K562 (cell line): ENCODE data around the gene CCSER2. TPM values are rescaled to one million over a fixed set of nuclear protein-coding genes. Genes with fewer than 3 reads are reported as not detected.

ENCODE experiments used
- CC2D1A ChIP-seq: fragments of 450-650 bp; IDR thresholded peaks from 2 replicates; pipeline ENCODE4 v1.6.1; 2017; ENCODE audit warnings: mild to moderate bottlenecking
- CXXC5 ChIP-seq: fragments of 250-450 bp; sonication (Bioruptor Pico); IDR thresholded peaks from 2 replicates; pipeline ENCODE4 v1.8.0; 2022; ENCODE audit warnings: inconsistent platforms, mild to moderate bottlenecking, moderate library complexity
- MTA3 ChIP-seq: fragments of 450-650 bp; formaldehyde crosslinking; IDR thresholded peaks from 2 replicates; pipeline ENCODE4 v1.6.1; 2017; ENCODE audit warnings: mild to moderate bottlenecking, borderline replicate concordance
- RAD21 ChIP-seq, 2 experiments: fragments of 250-450 bp in 1 of 2; fragments of 450-650 bp in 1 of 2; sonication (Bioruptor Pico) in 1 of 2; formaldehyde crosslinking in 1 of 2; IDR thresholded peaks in 1 of 2; conservative IDR thresholded peaks in 1 of 2; 2 replicates each; pipeline versions ENCODE4 v1.4.0 to v1.8.0; 2020 to 2022; ENCODE audit warnings: mild to moderate bottlenecking in 2 of 2, moderate library complexity in 1 of 2
- RB1 ChIP-seq: fragments of 450-650 bp; IDR thresholded peaks from 2 replicates; pipeline ENCODE4 v1.6.1; 2017; ENCODE audit warnings: low read depth, mild to moderate bottlenecking
- SMC3 ChIP-seq: conservative IDR thresholded peaks from 2 replicates; pipeline ENCODE4 v1.6.1; 2011; ENCODE audit warnings: low read depth, low read length, improper control_type of control experiment; ENCODE audit not compliant: insufficient read depth
- ZNF224 ChIP-seq: sonication (generic); formaldehyde crosslinking; IDR thresholded peaks from 2 replicates; pipeline ENCODE4 v1.8.0; 2022; ENCODE audit warnings: mild to moderate bottlenecking, missing genetic modification reagents
- ZNF586 ChIP-seq: fragments of 450-650 bp; formaldehyde crosslinking; conservative IDR thresholded peaks from 2 replicates; pipeline ENCODE4 v1.4.0; 2020; ENCODE audit warnings: mild to moderate bottlenecking, moderate library complexity
- ZNF644 ChIP-seq: fragments of 200-800 bp; sonication (Bioruptor generic); IDR thresholded peaks from 2 replicates; pipeline ENCODE4 v1.6.1; 2016; ENCODE audit warnings: low read depth, missing genetic modification characterization, missing compliant biosample characterization
- polyA plus RNA-seq, 8 experiments: library from polyadenylated mRNA; depleted of rRNA in 4 of 8; stranded (reverse) in 5 of 8; unstranded in 3 of 8; fragments of >200 nt; fragmentation: Nextera tagmentation in 2 of 8; fragmentation: Illumina TruSeq in 1 of 8; extraction: Ambion mirVana in 2 of 8; extraction: Trizol in 1 of 8; gene quantifications; 2 replicates each; pipeline versions ENCODE4 v1.2.1 to v1.2.3, GENCODE V29; 2011 to 2014; ENCODE audit warnings: inconsistent platforms in 1 of 8, missing spikeins in 1 of 8
- total RNA-seq, 7 experiments: library from RNA; depleted of rRNA in 6 of 7; stranded (reverse); fragments of >200 nt in 6 of 7; fragmentation: Illumina TruSeq in 2 of 7; extraction: Trizol in 2 of 7; gene quantifications; 2 replicates each; pipeline versions ENCODE4 v1.2.1 to v1.2.3, GENCODE V29; 2011 to 2021; ENCODE audit warnings: low replicate concordance in 1 of 7
- TF ChIP-seq, protein P1 (sequence below), 2 experiments: fragments of 450-650 bp; formaldehyde crosslinking in 1 of 2; IDR thresholded peaks; 2 replicates each; pipeline versions ENCODE4 v1.4.0 to v1.6.1; 2014 to 2020; ENCODE audit warnings: mild to moderate bottlenecking in 2 of 2, borderline replicate concordance in 1 of 2, low read depth in 1 of 2
- TF ChIP-seq, protein P2 (sequence below): IDR thresholded peaks from 2 replicates; pipeline ENCODE4 v1.6.1; 2016; ENCODE audit warnings: missing genetic modification characterization, missing compliant biosample characterization
- TF ChIP-seq, protein P3 (sequence below): fragments of 450-650 bp; formaldehyde crosslinking; IDR thresholded peaks from 2 replicates; pipeline ENCODE4 v1.4.0; 2020; ENCODE audit warnings: mild to moderate bottlenecking, moderate library complexity
- TF ChIP-seq, protein P4 (sequence below), 3 experiments: IDR thresholded peaks in 2 of 3; conservative IDR thresholded peaks in 1 of 3; 2 replicates each; pipeline ENCODE4 v1.5.1; 2011 to 2012; ENCODE audit warnings: low read length in 3 of 3, mild to moderate bottlenecking in 3 of 3, control low read depth in 2 of 3, improper control_type of control experiment in 1 of 3, inconsistent platforms in 1 of 3, low read depth in 1 of 3, mixed read lengths in 1 of 3, moderate library complexity in 1 of 3; ENCODE audit not compliant: insufficient read depth in 2 of 3

The CCSER2 gene
- total and polyA plus RNA-seq, 9 of the 15 experiments (the other 6 are each of a cell fraction or from before 2014, with no cell fraction given) = 2.7 to 15.1 (median 9.7) TPM

DNA sequence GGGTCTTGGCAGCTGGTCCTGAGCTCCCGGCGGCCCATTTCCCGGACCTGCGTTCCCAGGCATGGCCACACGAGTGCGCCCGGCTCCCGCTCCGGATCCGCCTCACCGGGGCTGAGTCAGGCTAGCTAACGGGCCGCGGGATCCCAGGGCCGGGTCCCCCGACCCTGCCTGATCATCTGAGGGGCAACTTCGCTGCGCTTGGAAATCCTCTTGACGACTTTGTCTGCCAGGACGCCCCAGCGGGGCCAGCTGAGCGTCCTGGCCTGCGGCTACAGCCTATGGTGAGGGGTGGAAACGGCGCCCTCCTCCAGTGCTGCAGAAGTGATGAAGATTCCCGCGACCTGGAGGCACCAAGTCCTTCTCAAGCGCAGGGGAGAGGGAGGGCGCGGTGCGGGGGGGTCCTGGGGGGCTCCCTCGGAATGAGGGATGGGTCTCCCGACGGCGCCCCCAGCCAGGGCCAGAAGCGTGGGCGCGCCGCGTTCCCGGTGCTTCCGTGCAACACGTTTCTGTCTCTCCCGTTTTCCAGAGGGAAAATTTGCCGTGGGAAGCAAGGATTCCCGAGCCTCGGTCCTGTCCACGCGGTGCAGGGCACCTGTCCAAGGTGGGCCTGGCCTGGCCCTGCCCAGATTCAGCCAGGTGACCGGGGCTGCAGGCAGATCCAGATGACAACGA is 212.4 kb downstream of the CCSER2 start (continued):
- TF ChIP-seq SMC3 (peak; percentile 86), MTA3 (no peak), ZNF224 (CRISPR knock-in tag) (no peak), CC2D1A (0 out of 2 replicates have a peak, but pooled peaks have one; percentile 17), ZNF644 (tag) (no peak), ZNF586 (no peak), CXXC5 (CRISPR knock-in tag) (peak; percentile 17; the same call in 1 of the 2 replicates), RAD21 (CRISPR knock-in tag; conservative IDR thresholded peaks at IDR 0.05 in 1 of 2, IDR thresholded peaks at IDR 0.05 in 1 of 2) (peak; percentile 86 to 89), RB1 (0 out of 2 replicates have a peak, but pooled peaks have one; percentile 47)
- TF ChIP-seq, protein P1, sequence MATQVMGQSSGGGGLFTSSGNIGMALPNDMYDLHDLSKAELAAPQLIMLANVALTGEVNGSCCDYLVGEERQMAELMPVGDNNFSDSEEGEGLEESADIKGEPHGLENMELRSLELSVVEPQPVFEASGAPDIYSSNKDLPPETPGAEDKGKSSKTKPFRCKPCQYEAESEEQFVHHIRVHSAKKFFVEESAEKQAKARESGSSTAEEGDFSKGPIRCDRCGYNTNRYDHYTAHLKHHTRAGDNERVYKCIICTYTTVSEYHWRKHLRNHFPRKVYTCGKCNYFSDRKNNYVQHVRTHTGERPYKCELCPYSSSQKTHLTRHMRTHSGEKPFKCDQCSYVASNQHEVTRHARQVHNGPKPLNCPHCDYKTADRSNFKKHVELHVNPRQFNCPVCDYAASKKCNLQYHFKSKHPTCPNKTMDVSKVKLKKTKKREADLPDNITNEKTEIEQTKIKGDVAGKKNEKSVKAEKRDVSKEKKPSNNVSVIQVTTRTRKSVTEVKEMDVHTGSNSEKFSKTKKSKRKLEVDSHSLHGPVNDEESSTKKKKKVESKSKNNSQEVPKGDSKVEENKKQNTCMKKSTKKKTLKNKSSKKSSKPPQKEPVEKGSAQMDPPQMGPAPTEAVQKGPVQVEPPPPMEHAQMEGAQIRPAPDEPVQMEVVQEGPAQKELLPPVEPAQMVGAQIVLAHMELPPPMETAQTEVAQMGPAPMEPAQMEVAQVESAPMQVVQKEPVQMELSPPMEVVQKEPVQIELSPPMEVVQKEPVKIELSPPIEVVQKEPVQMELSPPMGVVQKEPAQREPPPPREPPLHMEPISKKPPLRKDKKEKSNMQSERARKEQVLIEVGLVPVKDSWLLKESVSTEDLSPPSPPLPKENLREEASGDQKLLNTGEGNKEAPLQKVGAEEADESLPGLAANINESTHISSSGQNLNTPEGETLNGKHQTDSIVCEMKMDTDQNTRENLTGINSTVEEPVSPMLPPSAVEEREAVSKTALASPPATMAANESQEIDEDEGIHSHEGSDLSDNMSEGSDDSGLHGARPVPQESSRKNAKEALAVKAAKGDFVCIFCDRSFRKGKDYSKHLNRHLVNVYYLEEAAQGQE (IDR thresholded peaks at IDR 0.05; ENCODE audit: borderline replicate concordance) = peak; percentile 70
- TF ChIP-seq, protein P1 (CRISPR knock-in tag; IDR thresholded peaks at IDR 0.05; ENCODE audit: low read depth) = no peak
- TF ChIP-seq, protein P2, sequence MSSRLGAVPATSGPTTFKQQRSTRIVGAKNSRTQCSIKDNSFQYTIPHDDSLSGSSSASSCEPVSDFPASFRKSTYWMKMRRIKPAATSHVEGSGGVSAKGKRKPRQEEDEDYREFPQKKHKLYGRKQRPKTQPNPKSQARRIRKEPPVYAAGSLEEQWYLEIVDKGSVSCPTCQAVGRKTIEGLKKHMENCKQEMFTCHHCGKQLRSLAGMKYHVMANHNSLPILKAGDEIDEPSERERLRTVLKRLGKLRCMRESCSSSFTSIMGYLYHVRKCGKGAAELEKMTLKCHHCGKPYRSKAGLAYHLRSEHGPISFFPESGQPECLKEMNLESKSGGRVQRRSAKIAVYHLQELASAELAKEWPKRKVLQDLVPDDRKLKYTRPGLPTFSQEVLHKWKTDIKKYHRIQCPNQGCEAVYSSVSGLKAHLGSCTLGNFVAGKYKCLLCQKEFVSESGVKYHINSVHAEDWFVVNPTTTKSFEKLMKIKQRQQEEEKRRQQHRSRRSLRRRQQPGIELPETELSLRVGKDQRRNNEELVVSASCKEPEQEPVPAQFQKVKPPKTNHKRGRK (tag) = no peak
- TF ChIP-seq, protein P3, sequence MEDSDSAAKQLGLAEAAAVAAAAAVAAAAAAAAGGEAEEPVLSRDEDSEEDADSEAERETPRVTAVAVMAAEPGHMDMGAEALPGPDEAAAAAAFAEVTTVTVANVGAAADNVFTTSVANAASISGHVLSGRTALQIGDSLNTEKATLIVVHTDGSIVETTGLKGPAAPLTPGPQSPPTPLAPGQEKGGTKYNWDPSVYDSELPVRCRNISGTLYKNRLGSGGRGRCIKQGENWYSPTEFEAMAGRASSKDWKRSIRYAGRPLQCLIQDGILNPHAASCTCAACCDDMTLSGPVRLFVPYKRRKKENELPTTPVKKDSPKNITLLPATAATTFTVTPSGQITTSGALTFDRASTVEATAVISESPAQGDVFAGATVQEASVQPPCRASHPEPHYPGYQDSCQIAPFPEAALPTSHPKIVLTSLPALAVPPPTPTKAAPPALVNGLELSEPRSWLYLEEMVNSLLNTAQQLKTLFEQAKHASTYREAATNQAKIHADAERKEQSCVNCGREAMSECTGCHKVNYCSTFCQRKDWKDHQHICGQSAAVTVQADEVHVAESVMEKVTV (CRISPR knock-in tag) = peak; percentile 70
- TF ChIP-seq, protein P4, sequence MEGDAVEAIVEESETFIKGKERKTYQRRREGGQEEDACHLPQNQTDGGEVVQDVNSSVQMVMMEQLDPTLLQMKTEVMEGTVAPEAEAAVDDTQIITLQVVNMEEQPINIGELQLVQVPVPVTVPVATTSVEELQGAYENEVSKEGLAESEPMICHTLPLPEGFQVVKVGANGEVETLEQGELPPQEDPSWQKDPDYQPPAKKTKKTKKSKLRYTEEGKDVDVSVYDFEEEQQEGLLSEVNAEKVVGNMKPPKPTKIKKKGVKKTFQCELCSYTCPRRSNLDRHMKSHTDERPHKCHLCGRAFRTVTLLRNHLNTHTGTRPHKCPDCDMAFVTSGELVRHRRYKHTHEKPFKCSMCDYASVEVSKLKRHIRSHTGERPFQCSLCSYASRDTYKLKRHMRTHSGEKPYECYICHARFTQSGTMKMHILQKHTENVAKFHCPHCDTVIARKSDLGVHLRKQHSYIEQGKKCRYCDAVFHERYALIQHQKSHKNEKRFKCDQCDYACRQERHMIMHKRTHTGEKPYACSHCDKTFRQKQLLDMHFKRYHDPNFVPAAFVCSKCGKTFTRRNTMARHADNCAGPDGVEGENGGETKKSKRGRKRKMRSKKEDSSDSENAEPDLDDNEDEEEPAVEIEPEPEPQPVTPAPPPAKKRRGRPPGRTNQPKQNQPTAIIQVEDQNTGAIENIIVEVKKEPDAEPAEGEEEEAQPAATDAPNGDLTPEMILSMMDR (IDR thresholded peaks at IDR 0.05 in 2 of 3, conservative IDR thresholded peaks at IDR 0.05 in 1 of 3; ENCODE audit: insufficient read depth in 2 of 3, low read depth in 1 of 3, low read length in 3 of 3) = peak; percentile 86 to 92 (median 86)
